AG04449 (cell line): Measurements from ENCODE around the gene TMEM232.

Source experiments
- CTCF ChIA-PET: fragments of 350-600 bp; formaldehyde crosslinking; extraction: SDS; loops from one replicate; lab custom pipeline; 2021; ENCODE audit warnings: antibody characterized with exemption; lab: Yijun Ruan, JAX
- POLR2A ChIA-PET: fragments of 400-600, 350-600 bp; formaldehyde crosslinking; extraction: SDS; loops from one replicate; lab custom pipeline; 2020; ENCODE audit warnings: antibody characterized with exemption, inconsistent platforms; lab: Yijun Ruan, JAX
- DNase-seq: peaks from one replicate; pipeline ENCODE4 v3.0.0-alpha.2; 2010; ENCODE audit warnings: low read depth, low spot score
- H3K4me3 ChIP-seq: 2 replicates; pipeline ENCODE4 v1.5.1; 2011; ENCODE audit warnings: low read depth, mild to moderate bottlenecking, control low read depth, low read length
- CTCF ChIP-seq: IDR thresholded peaks from one replicate; pipeline ENCODE4 v1.5.1; 2011; ENCODE audit warnings: mild to moderate bottlenecking, moderate library complexity, low read length, control low read depth, inconsistent platforms; ENCODE audit not compliant: insufficient read depth; ENCODE audit errors: missing control alignments

The TMEM232 gene

GRCh38 chr5:110376281-110376951, 350.1 kb downstream of the TMEM232 start:
- POLR2A ChIA-PET = interaction anchor here (1.3 kb wide), 1 partner anchor 11 kb away, joined by 3 read pairs; no protein-coding TSS in a partner anchor
- CTCF ChIA-PET = interaction anchor here (0.7 to 1.5 kb wide), 4 partner anchors 9 to 249 kb away, joined by 3 to 5 read pairs (median 4); no protein-coding TSS in a partner anchor
- H3K4me3 ChIP-seq = no peak overlapping the region
- peak; percentile 61 for DNase-seq
- TF ChIP-seq CTCF = no peak

DNA sequence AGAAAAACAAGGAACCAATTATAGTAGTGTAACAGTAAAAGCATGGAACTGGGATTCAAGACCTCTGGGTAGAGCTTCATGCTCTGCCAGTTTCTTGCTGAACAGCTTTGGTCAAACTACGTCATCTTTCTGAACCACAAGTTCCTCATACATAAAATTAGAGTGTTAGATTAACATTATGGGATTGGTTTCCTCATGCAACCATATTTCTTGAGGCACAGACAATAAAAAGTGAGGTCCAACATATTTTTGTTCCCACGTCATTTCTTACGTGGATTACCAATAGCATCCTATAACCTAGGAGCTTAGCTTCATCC, 354.8 kb downstream of the TMEM232 start:
- DNase-seq = no peak
- TF ChIP-seq CTCF = no peak
- POLR2A ChIA-PET = no interaction called here
- CTCF ChIA-PET = no interaction called here
- H3K4me3 ChIP-seq = no peak overlapping the region

DNA sequence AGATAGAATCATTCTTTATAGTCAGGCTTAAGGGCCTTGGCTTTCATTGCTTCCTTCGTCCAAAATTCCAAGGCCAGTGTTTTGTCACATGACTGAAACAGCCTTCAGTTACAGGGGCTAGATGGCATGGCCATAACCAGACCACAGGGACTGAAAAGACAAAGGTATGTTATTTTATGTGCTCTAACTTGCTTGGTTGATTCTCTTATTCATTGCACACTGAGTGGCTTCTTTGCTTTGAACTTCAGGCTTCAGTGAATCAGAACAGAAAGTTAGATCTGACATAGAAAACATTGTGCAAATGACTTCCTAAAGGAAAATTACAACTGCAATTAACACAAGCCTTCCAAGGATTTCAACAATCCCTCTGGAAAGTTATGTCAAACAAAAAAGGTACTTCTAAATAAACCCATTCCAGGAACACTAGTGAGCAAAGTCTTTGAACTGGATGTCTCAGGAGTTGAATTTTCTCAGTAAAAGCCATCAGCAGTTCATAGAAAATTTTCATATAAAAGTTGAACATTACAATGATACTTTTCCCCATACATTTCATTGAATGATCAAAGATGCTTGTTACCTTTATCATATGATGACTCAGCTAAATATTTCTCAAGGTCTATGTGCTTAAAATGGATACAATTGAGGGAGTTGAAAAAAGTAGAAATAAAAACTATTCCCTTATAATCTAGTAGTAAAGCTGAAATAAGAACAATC, 355.3 kb downstream of the TMEM232 start:
- CTCF ChIA-PET = no interaction called here
- TF ChIP-seq CTCF = no peak
- H3K4me3 ChIP-seq = no peak overlapping the region

More for the DNA sequence above, 355.3 kb downstream of the TMEM232 start:
- POLR2A ChIA-PET = no interaction called here
- no peak for DNase-seq
